Measurements from ENCODE around the gene CDC5L. TPM values are rescaled to one million over a fixed set of nuclear protein-coding genes. Genes with fewer than 3 reads are reported as not detected.

The CDC5L gene
- polyA plus RNA-seq, 3 donors, result 4.9 to 10.2 (median 7.4) TPM

GRCh38 chr6:44487586-44487985, 100.1 kb downstream of the CDC5L start:
- no peaks in the 10 kb centered on the region for H3K27me3 ChIP-seq (ENCODE audit: control insufficient read depth in 2 of 2, insufficient read depth in 2 of 2, low read length in 2 of 2)
- no peaks in the 10 kb centered on the region for H3K36me3 ChIP-seq (replicated peaks in 1 of 2; ENCODE audit: control insufficient read depth in 1 of 2, insufficient read depth in 2 of 2, low read length in 2 of 2)
- H3K4me3 ChIP-seq (replicated peaks in 1 of 3; ENCODE audit: low read depth in 2 of 3, low read length in 3 of 3), result no peak overlapping the region
- Mint-ChIP-seq H3K27ac (no peak overlapping the region), H3K27me3 (ENCODE audit: low read depth in 3 of 3) (peaks cover 6 to 17% (median 8%) of the 10 kb centered on the region in 3 donors), H3K4me1 (no peaks in the 10 kb centered on the region), H3K9me3 (no peaks in the 10 kb centered on the region), H3K4me3 (no peak overlapping the region), H3K36me3 (no peaks in the 10 kb centered on the region)
- DNase-seq, result no peak
- no peak for TF ChIP-seq CTCF (IDR thresholded peaks at IDR 0.05)
- no peak overlapping the region for H3K9ac ChIP-seq (ENCODE audit: insufficient read depth, low read length, poor library complexity, severe bottlenecking)
- no peaks in the 10 kb centered on the region for H3K4me1 ChIP-seq (ENCODE audit: control insufficient read depth in 1 of 2, insufficient read depth in 2 of 2, low read length in 2 of 2)
- no peaks in the 10 kb centered on the region for H3K9me3 ChIP-seq (replicated peaks in 1 of 2; ENCODE audit: control insufficient read depth in 1 of 2, insufficient read depth in 1 of 2, low read length in 2 of 2)
- no peak overlapping the region for H2AFZ ChIP-seq (ENCODE audit: insufficient read depth, low read depth, low read length, poor library complexity, severe bottlenecking)
- no peaks in the 10 kb centered on the region for H4K20me1 ChIP-seq (ENCODE audit: insufficient read depth, low read length)
- H3K4me2 ChIP-seq (replicated peaks; ENCODE audit: extremely low read depth, low read length, poor library complexity, severe bottlenecking), result no peak overlapping the region
- H3K79me2 ChIP-seq (ENCODE audit: insufficient read depth, low read length), result no peaks in the 10 kb centered on the region
- intact Hi-C loops (cut with micrococcal nuclease), result no loop called here
- no CpG with 5 or more reads among the region's 2 CpGs for WGBS (ENCODE audit: insufficient coverage)
- H3K27ac ChIP-seq (ENCODE audit: low read depth in 1 of 2, low read length in 2 of 2), result no peak overlapping the region

- Histone ChIP-seq H3K4me3 (replicated peaks in 1 of 3; ENCODE audit: low read depth in 2 of 3, low read length in 3 of 3) (no peak overlapping the region), H3K27ac (ENCODE audit: low read depth in 1 of 2, low read length in 2 of 2) (no peak overlapping the region), H3K4me1 (ENCODE audit: control insufficient read depth in 1 of 2, insufficient read depth in 2 of 2, low read length in 2 of 2) (no peaks in the 10 kb centered on the region), H3K36me3 (replicated peaks in 1 of 2; ENCODE audit: control insufficient read depth in 1 of 2, insufficient read depth in 2 of 2, low read length in 2 of 2) (no peaks in the 10 kb centered on the region), H3K9me3 (replicated peaks in 1 of 2; ENCODE audit: control insufficient read depth in 1 of 2, insufficient read depth in 1 of 2, low read length in 2 of 2) (no peaks in the 10 kb centered on the region), H3K4me2 (replicated peaks; ENCODE audit: extremely low read depth, low read length, poor library complexity, severe bottlenecking) (no peak overlapping the region), H2AFZ (ENCODE audit: insufficient read depth, low read depth, low read length, poor library complexity, severe bottlenecking) (no peak overlapping the region), H4K20me1 (ENCODE audit: insufficient read depth, low read length) (no peaks in the 10 kb centered on the region), H3K27me3 (ENCODE audit: control insufficient read depth in 2 of 2, insufficient read depth in 2 of 2, low read length in 2 of 2) (no peaks in the 10 kb centered on the region), H3K79me2 (ENCODE audit: insufficient read depth, low read length) (no peaks in the 10 kb centered on the region), H3K9ac (ENCODE audit: insufficient read depth, low read length, poor library complexity, severe bottlenecking) (no peak overlapping the region)
- Mint-ChIP-seq H3K36me3 (no peaks in the 10 kb centered on the region), H3K27ac (no peak overlapping the region), H3K9me3 (no peaks in the 10 kb centered on the region), H3K27me3 (ENCODE audit: low read depth in 3 of 3) (peaks cover 8 to 15% (median 13%) of the 10 kb centered on the region in 3 donors), H3K4me1 (peaks cover under 1% of the 10 kb centered on the region), H3K4me3 (no peak overlapping the region)
- DNase-seq, result peak in 1 of 3 donors; percentile 35
- no peak for TF ChIP-seq CTCF (IDR thresholded peaks at IDR 0.05)
- intact Hi-C loops (cut with micrococcal nuclease), result no loop called here
- 94% methylated on average over 3 of the region's 6 CpGs for WGBS (ENCODE audit: insufficient coverage)
Observed at GRCh38 chr6:44489910-44490604, 102.6 kb downstream of the CDC5L start.
